Hair follicle dermal papilla cell (primary cell): Measurements from ENCODE around the gene C16orf74. TPM values are rescaled to one million over a fixed set of nuclear protein-coding genes. Genes with fewer than 3 reads are reported as not detected.

Experiments
- small RNA-seq: library from RNA; depleted of rRNA; stranded (forward); fragments of <200 nt; gene quantifications from one replicate; pipeline ENCODE3, GENCODE V24; 2012
- total RNA-seq: library from RNA; depleted of rRNA; stranded (reverse); fragments of >200 nt; gene quantifications from 2 replicates; pipeline ENCODE4 v1.2.3, GENCODE V29; 2012

The C16orf74 gene
- total RNA-seq = 2.1 and 2.3 TPM in 2 replicates

DNA sequence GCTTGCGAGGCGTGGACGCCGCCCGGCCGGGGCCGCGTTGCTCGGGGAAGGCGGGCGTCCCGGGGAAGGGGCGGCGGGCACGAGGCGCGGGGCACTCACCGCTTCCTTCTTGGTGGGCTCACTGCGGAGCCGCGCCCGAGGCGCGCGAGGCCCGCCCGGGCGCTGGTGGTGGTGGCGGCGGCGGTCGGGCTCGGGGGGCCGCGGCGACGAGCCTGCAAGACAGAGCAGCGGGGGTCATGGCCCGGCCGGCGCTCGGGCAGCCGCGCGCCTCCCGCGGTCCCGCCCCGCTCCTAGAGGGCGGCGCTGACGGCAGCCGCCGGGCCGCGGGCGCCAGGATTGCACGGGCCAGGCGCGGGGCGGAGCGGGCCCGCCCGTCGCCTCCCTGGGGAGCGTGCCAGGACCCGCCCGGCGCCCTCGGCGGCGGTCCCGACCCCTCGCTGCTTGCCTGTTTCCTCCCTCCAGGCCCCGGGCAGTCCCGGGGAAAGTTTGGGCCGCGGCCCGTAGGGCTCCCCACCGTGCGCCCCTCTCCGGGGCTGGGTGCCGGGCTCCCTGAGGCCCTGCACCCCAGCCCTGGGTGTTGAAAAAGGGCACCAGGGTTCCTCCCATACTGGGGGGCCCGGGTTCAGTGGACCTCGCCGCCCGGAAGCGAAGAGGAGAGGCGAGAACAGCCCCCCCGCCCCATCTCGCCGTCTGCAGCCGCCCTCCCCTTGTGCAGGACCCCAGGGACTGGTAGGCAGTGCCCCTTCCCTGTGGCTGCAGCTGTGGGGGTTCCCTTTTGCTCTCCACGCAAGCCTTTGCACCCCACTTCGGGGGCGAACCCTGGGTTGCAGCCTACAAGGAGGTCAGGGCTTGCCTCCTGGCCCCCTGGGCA is at the start of gene C16orf74:
Gene C16orf74, minus strand, starts transcription at position 270 of the 871 bp plus-strand sequence. CDS start 15,879 bp downstream, outside the sequence.

GRCh38 chr16:85799497-85800320 is 48.8 kb upstream of the C16orf74 start, which contains the start of the genes COX4I1 and EMC8:
TSS of gene COX4I1 (plus strand) at chr16:85799695. CDS start at chr16:85801206, 1,511 bp downstream.
TSS of gene EMC8 (minus strand) at chr16:85799544. CDS start at chr16:85799295, 249 bp downstream.

GRCh38 chr16:85688586-85689284 is 62.2 kb downstream of the C16orf74 start, which contains the start of gene GINS2:
TSS of gene GINS2 (minus strand) at chr16:85688954. CDS start at chr16:85688898, 56 bp downstream.

Small RNA genes lying within 50 kb of the gene (small RNA-seq; reads per million reads assigned to genes)
- gene RN7SL381P (not detected), gene RNU1-103P (not detected)

Other genes with a start within 250 kb of the C16orf74 start
- 59.7 and 97.5 TPM in 2 replicates for gene GSE1, start 137.8 kb downstream of the C16orf74 start, total RNA-seq
- gene GINS2, start 62.1 kb downstream of the C16orf74 start, total RNA-seq = 0.61 and 0.81 TPM in 2 replicates
- gene EMC8, start 48.4 kb upstream of the C16orf74 start, total RNA-seq = 26.0 and 26.6 TPM in 2 replicates
- gene COX4I1, start 48.6 kb upstream of the C16orf74 start, total RNA-seq = 208 and 301 TPM in 2 replicates
- not detected in 2 replicates for gene IRF8, start 148.1 kb upstream of the C16orf74 start, total RNA-seq